HFF-Myc (cell line): ENCODE data around the gene CNDP2.

Experiments used
- DNase-seq: peaks from one replicate; pipeline ENCODE4 v3.0.0-alpha.2; 2011; ENCODE audit warnings: low read depth; ENCODE audit errors: extremely low read depth
- H3K4me3 ChIP-seq: replicated peaks from 2 replicates; pipeline ENCODE4 v1.5.1; 2011; ENCODE audit warnings: low read depth, mild to moderate bottlenecking, control low read depth, low read length
- TF ChIP-seq, protein P1 (sequence below): IDR thresholded peaks from 2 replicates; pipeline ENCODE4 v1.5.1; 2012; ENCODE audit warnings: mild to moderate bottlenecking, low read depth, low read length, control low read depth; ENCODE audit errors: missing control alignments

CNDP2 gene

GRCh38 chr18:74495581-74496507, at the start of gene CNDP2:
CNDP2 (plus strand) TSS chr18:74496363; CDS start chr18:74499974, 3,611 bp downstream.
- H3K4me3 ChIP-seq, result peak within 1 kb of the TSS; percentile 86
- TF ChIP-seq, protein P1, sequence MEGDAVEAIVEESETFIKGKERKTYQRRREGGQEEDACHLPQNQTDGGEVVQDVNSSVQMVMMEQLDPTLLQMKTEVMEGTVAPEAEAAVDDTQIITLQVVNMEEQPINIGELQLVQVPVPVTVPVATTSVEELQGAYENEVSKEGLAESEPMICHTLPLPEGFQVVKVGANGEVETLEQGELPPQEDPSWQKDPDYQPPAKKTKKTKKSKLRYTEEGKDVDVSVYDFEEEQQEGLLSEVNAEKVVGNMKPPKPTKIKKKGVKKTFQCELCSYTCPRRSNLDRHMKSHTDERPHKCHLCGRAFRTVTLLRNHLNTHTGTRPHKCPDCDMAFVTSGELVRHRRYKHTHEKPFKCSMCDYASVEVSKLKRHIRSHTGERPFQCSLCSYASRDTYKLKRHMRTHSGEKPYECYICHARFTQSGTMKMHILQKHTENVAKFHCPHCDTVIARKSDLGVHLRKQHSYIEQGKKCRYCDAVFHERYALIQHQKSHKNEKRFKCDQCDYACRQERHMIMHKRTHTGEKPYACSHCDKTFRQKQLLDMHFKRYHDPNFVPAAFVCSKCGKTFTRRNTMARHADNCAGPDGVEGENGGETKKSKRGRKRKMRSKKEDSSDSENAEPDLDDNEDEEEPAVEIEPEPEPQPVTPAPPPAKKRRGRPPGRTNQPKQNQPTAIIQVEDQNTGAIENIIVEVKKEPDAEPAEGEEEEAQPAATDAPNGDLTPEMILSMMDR, result no peak

GRCh38 chr18:74446631-74447403, 49.3 kb upstream of the CNDP2 start:
- no peak for DNase-seq
- no peak overlapping the region for H3K4me3 ChIP-seq
- TF ChIP-seq, protein P1, result no peak

More at GRCh38 chr18:74495581-74496507, at the start of gene CNDP2:
- DNase-seq, result peak; percentile 92

DNA sequence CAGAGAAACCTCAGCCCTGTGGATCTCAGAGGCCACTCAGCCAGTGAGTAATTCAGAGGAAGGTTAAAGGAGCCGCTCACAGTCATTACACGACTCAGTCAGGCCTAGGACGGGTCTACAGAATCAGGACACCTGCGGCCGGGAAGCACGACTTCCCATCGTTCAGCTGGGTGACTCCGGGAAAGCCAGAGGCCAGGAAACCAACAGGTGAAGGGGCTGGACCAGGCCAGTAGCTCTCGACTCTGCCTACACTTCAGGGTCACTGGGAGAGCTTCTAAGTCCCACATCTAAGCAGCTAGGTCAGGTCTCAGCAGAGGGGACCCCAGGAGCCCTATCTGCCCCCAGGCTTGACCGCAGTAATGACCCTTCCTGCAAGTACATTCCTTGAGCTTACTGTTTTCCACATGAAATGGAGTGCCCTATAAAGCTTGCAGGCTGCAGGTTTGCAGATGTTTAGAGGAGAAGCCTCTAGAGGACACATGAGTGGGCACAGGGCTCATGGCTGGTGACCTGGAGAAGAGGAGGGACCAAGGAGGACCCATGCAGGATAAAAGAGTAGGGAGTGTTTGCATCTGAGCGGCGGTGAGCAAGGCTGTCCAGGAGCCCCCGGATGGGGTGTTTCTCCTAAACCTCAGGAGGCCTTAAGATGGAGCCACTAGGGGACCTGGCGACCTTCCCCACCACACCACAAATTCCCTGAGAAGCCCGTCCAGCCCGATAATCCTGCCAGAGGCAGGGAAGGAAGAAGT, 48.6 kb upstream of the CNDP2 start:
- no peak for DNase-seq
- no peak overlapping the region for H3K4me3 ChIP-seq
- TF ChIP-seq, protein P1, result no peak

- H3K4me3 ChIP-seq, result no peak overlapping the region
- no peak for DNase-seq
- TF ChIP-seq, protein P1, result no peak
These were observed 45.5 kb upstream of the CNDP2 start for GRCh38 chr18:74450626-74451025.

DNA sequence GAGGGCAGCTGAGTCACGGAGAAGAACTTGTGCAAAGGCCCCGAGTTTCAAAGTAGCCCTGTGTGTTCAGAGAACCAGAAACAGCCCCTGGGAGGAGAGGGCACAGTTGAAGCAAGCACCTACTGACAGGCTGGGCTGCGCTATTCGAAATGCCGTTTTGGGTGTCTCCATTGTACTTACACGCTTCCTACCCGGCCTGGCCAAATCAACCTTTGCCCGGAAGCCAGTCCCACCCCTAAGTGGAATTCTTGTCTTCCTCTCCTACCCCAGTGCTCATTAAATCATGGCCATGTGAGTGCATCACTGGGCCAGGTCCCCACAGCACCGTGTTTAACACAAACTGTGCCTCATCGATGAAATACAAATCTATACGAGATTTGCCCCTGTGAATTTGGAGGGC, 45.0 kb upstream of the CNDP2 start:
- TF ChIP-seq, protein P1, result no peak
- DNase-seq, result no peak
- no peak overlapping the region for H3K4me3 ChIP-seq

DNA sequence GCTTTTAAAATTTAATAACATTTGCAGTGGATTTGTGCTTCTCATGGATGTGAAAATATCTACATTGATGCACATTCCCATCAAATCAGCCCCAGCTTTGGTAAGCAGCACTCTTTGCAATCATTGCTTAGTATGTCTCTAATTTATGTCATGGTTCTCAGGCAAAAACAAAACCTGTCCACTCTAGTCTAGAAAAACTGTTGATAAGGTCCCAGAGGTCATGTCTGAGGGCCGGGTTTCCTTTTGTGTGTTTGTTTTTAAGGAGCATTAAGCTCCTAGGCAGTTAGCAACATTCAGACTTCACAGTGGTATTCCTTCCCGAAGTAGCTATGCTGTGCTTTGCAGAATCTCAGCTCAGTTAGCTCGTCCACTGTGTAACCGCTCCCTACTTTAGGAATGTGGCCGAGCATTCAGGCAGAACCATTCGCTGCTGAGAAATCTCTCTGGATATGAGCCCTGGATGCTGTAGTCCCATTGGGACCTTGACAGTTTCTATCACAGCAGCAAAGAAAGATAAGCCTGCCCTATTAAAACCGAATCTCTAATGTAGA, 43.1 kb upstream of the CNDP2 start:
- TF ChIP-seq, protein P1, result no peak
- DNase-seq, result no peak
- no peak overlapping the region for H3K4me3 ChIP-seq
